GM21360 (cell line): ENCODE measurements around the gene CCDC178.
"Not testable (repeated sequence)": the region's sequence is repeated elsewhere in the genome, so short reads cannot be mapped to it uniquely, and the experiment has no call there.

Experiments
- ATAC-seq: cut with Tn5 transposase; IDR thresholded peaks from one replicate; pipeline ENCODE4 v1.9.1; 2021; ENCODE audit warnings: mild to moderate bottlenecking, moderate library complexity; ENCODE audit not compliant: unreplicated experiment

The CCDC178 gene

GRCh38 chr18:33355756-33356155, 84.8 kb downstream of the CCDC178 start:
- ATAC-seq = no peak

- ATAC-seq = no peak
Observed at GRCh38 chr18:33355263-33355662, 85.3 kb downstream of the CCDC178 start.

DNA sequence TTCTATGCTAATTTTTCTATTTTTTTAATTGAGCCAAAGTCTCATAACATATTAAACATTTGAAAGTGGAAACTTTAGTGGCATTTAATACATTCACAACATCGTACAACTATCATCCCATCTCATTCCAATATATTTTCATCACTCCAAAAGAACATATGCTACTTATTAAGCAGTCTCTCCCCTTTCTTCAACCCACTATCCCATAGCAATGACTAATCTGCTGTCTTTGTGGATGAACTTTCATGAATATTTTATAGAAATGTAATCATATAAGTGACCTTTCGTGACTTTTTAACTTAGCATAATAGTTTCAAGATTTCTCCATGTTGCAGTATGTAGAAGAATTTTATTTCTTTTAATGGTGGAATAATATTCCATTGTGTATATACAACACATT, 90.3 kb downstream of the CCDC178 start:
- ATAC-seq = no peak

DNA sequence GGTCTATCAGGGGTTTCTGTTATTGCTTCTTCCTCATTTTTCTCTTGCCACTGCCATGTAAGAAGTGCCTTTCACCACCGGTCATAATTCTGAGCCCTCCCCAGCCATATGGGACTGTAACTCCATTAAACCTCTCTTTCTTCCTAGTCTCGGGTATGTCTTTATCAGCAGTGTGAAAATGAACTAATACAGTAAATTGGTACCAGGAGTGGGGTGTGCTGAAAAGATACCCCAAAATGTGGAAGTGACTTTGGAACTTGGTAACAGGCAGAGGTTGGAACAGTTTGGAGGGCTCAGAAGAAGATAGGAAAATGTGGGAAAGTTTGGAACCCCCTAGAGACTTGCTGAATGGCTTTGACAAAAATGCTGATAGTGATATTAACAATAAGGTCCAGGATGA, 100.8 kb downstream of the CCDC178 start:
- ATAC-seq = not testable (repeated sequence)

DNA sequence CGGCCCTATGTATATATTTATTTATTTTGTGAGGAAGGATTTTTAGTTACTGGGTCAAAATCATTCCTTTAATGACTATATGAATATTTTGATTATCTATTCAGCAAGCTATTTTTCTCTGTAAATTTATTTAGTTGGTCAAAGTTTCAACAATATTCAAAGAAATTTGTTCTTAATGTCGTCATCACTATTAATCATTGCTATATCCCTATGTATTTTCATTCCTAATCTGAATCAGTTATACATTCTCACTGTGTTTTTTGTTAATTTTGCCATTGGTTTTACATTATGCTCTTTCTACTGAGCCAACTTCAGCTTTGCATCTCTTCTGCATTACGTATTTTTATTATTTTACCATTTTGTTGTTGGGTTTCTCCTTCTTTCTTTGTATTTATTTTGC, 105.7 kb downstream of the CCDC178 start:
- ATAC-seq = no peak

DNA sequence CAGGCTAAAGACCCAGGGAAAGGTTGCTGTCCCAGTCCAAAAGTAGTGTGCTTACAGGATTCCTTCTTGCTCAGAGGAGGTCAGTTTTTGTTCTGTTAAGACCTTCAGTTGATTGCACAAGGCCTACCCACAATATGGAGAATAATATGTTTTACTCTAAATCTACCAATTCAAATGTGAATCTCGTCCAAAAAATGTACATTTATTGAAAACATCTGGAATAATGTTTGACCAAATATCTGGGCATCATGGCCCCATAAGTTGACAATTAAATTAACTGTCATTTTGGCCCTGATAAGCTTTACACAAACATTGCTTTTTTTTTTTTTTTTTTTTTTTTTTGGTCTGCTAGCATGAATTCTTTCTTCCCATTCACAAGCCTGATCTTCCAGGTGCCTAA, 109.8 kb downstream of the CCDC178 start:
- no peak for ATAC-seq

DNA sequence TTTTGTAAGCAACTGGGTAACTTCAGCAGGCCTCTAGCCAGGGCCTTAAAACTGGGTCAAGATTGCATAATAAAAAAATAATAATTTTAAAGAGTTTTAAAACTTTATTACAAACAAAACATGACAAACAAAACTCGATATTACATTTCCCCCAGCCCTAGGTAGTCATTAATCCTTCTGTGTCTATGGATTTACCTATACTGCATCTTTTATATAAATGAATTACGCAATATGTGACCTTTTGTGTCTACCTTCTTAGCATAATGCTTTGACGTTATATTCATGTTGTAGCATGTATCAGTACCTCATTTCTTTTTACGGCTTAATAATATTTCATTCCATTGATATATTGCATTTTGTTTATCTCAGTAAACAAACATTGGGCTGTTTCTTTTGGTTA, 113.5 kb downstream of the CCDC178 start:
- ATAC-seq = no peak

- no peak for ATAC-seq
Observed at GRCh38 chr18:33317640-33318039, 122.9 kb downstream of the CCDC178 start.

DNA sequence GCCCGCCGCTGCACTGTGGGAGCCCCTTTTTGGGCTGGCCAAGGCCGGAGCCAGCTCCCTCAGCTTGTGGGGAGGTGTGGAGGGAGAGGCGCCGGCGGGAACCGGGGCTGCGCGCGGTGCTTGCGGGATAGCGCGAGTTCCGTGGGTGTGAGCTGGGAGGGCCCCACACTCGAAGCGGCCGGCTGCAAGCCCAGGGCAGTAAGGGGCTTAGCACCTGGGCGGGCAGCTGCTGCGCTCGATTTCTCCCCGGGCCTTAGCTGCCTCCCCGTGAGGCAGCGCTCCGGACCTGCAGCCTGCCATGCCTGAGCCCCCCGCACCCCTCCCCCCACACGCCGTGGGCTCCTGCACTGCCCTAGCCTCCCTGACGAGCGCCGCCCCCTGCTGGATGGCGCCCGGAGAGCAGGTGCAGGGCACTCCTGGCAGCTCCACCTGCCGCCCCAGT, 124.4 kb downstream of the CCDC178 start:
- no peak for ATAC-seq

DNA sequence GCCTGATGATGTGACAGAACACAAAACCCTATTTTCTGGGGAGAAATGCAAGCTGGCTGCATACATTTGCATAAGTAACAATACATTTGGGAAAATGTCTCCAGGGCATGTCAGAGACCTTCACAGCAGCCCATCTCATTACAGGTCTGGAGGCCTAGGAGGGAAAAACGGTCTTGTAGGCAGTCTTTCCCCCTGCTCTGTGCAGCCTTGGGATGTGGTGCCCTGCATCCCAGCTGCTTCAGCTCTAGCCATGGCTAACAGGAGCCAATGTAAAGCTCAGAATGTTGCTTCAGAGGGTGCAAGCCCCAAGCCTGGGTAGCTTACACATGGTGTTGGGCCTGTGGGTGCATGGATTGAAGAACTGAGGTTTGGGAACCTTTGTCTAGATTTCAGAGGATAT, 133.0 kb downstream of the CCDC178 start:
- no peak for ATAC-seq

DNA sequence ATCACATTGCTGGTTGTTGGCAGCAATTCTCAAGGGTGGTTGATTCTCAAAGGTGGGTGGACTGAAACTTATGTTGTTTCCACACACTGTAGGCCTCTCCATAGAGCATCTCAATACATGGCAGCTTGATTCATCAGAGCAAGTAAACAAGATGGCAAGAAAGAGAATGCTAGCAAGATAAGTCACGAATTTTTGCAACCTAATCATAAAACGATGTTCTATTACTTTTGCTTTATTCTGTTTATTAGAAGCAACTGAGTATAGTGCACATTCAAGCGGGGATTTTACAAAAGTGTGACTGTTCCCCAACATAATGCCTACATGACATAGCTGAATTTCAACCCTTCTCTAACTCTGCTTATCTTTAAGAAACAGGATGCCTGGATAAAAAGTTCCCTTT, 136.2 kb downstream of the CCDC178 start:
- no peak for ATAC-seq

DNA sequence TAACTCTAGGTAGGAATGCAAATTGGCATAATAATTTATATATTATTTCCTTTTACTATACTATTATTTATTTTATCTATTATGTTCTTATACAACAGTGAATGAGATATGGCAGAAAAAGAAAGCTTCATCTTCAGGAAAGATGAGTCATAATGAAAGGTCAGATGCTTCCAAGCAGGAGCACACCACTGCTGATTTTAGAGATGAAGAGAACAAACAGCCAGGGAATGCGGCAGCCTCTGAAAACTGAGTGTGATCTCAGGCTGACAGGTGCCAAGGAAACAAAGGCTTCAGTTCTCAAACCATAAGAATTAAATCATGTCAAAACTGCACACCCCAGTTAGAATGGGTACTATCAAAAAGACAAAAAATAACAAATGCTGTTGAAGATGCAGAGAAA, 149.0 kb downstream of the CCDC178 start:
- ATAC-seq = no peak

DNA sequence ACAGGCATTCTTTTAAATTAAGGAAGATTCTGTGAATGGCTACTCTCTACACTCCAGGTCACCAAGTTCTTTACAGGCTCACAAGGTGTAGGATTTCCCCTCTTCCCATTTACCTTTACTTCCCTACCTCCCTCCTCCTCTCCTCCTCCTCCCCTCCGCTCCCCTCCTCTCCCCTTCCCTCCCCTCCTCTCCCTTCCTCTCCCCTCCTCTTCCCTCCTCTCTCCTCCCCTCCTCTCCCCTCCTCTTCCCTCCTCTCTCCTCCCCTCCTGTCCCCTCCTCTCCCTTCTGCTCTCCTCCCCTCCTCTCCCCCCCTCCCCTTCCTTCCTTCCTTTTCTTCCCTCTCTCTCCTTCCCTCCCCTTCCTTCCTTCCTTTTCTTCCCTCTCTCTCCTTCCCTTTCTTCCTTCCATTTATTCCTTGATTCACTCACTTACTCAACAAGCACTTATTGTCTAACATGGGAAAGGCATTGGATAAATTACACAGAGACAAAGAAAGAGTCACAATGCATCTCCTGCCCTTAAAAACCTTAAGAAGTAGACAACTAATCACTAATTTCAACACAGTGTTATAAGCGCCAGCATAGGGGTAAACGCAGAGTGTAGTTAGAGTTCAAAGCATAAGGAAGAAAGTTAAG, 152.3 kb downstream of the CCDC178 start:
- no peak for ATAC-seq

DNA sequence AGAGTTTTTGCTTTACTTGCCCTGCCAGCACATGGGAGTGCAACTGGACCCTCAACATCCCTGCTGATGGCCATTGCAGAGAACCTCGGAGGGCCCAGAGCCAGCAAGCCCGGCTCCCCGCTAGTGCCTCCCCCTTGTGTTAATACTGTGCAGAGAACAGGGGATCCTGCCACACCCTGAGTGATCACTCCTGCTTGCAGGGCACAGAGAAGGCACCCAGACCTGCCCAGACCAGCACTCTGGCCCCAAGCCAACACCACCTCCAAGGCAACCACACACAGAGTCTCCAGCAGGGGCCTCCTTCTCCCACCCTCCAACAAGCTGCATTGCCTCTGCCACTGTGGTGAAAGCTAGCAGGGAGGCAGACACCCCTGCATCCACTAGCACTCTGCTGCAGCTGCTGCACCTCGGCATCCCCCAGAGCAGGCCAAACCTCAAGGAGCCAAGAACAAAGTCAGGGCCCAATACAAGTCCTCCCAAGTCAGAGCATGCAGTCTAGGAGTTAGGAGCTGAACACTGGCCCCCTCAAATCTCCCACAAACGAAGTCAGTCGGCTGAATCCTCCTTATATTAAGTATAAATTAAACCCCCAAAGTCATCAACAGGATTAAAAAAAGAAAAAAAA, 157.7 kb downstream of the CCDC178 start:
- ATAC-seq = no peak

DNA sequence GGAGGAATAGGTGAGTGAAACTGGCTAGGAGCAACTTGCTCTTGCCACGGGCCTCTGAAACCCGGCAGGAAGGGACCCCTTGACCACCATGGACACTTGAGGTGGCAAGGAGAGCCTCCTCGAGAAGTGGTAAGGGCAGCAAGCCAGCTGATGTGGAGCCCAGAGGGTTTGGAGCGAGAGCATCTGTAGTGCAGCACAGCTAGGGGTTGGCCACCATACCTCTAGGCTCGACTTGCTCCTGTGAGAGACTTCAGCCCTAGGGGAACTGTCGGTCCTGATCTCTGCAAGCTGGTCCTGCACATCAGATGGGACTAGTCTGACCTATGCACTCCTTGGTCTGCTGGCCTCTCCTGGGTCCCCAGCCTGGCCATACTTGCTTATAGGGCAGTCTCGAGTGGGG, 158.4 kb downstream of the CCDC178 start:
- no peak for ATAC-seq

DNA sequence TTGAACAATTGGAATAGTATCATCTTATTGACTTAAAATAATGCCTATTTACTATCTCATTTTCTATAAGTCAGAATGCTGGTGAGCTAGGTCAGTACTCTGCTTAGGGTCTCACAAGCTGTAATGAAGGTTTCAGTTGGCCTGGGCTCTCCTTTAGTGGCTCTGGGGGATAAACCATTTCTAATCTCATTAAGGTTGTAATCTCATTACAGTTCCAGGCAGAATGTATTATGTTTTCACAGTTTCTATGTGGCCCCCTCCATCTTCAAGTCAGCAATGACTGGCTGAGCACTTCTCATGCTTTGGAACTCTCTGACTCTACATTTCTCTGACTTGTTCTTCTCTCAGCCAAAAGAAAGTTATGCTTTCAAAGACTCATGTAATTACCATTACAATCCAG, 163.1 kb downstream of the CCDC178 start:
- ATAC-seq = no peak

DNA sequence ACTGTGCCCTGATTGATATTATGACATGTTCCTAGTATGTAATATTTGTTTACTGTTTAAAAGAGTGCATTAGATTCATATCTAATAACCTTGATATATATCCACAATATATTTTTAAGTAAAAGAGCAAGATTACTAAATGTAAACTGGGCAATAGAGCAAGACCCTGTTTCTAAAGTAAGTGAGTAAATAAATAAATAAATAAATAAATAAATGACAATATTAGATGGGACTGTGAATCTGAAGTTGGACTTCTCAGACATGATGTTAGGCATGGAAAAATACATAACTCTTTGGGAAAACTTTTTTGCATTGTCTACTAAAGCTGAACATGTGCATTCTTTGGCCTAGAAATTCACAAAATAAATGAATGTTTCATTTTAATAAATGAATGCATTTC, 164.7 kb downstream of the CCDC178 start:
- ATAC-seq = no peak

DNA sequence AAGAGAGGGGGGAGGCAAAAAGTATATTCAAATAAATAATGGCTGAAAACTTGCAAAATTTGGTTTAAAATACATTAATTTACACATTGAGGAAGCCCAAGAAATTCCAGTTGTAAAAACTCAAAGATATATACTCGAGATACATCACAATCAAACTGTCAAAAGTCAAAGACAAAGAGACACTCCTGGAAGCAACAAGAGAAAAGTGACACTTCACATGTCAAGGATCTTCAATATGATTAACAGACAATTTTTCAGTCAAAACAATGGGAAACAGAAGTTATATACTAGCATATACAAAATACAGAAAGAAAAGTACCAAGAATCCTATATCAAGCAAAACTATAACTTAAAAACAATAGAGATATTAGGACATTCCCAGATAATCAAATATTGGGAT, 170.2 kb downstream of the CCDC178 start:
- ATAC-seq = no peak

DNA sequence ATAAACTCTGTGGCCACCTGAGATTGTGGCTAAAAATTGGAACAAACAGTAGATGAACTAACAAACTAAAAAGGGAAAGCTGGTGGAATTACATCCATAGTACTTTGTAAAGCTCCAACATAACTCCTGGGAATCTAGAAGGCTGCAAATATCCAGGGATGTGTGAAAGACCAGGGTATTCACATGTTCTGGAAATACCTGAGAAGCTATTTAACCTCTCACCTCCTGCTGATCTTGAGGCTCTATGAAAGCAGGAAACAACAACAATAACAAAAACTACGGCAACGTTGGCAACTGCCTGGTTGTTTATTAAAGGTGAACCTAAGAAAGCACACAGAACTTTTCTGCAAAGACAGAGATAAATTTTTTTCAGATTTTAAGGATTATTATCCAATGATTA, 171.3 kb downstream of the CCDC178 start:
- no peak for ATAC-seq

DNA sequence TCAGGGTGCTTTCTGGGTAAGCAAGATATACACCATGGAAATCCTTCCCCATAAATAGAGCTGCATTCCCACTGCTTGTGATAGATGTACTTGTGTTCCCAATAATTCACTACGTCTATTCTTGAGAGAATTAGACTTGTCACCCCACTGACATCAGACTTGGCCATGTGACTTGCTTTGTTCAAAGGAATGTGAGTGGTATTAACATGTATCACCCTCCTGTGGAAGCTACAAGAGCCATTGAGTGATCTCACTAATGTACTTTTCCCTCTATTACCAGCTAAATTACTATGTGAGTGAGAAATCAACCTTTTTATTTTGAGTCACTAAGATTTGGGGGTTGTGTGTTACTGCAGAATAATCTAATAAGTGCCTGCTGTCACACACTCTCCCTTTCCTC, 176.0 kb downstream of the CCDC178 start:
- ATAC-seq = no peak

- no peak for ATAC-seq
Observed at GRCh38 chr18:33239298-33239697, 201.2 kb downstream of the CCDC178 start.

GRCh38 chr18:33232318-33232626, 208.2 kb downstream of the CCDC178 start:
- ATAC-seq = no peak
